Duodenal mucosa (tissue), 2 donors: Measurements from ENCODE around the gene HLA-A.
A peak's percentile ranks its signal among the peaks of the same experiment; 100 is the strongest.

Experiments
- H3K27ac ChIP-seq: one replicate; pipeline ENCODE4 v1.7.0; 2013; ENCODE audit warnings: low read depth, low read length
- H3K27me3 ChIP-seq, 2 donors: one replicate each; pipeline ENCODE4 v1.7.0; 2013; ENCODE audit warnings: low read length in 2 of 2, control low read depth in 1 of 2; ENCODE audit not compliant: insufficient read depth in 2 of 2, control insufficient read depth in 1 of 2
- H3K36me3 ChIP-seq, 2 donors: one replicate each; pipeline ENCODE4 v1.7.0; 2013; ENCODE audit warnings: low read length in 2 of 2, control low read depth in 1 of 2; ENCODE audit not compliant: insufficient read depth in 2 of 2, control insufficient read depth in 1 of 2
- H3K4me1 ChIP-seq, 2 donors: one replicate each; pipeline ENCODE4 v1.7.0; 2013; ENCODE audit warnings: low read length in 2 of 2, control low read depth in 1 of 2; ENCODE audit not compliant: insufficient read depth in 2 of 2, control insufficient read depth in 1 of 2
- H3K4me3 ChIP-seq, 2 donors: one replicate each; pipeline ENCODE4 v1.7.0; 2013; ENCODE audit warnings: low read length in 2 of 2, low read depth in 1 of 2
- H3K9ac ChIP-seq, 2 donors: one replicate each; pipeline ENCODE4 v1.7.0; 2013; ENCODE audit warnings: low read length in 2 of 2, low read depth in 1 of 2
- H3K9me3 ChIP-seq, 2 donors: one replicate each; pipeline ENCODE4 v1.7.0; 2013; ENCODE audit warnings: low read length in 2 of 2, control low read depth in 1 of 2; ENCODE audit not compliant: control insufficient read depth in 1 of 2

Gene HLA-A

DNA sequence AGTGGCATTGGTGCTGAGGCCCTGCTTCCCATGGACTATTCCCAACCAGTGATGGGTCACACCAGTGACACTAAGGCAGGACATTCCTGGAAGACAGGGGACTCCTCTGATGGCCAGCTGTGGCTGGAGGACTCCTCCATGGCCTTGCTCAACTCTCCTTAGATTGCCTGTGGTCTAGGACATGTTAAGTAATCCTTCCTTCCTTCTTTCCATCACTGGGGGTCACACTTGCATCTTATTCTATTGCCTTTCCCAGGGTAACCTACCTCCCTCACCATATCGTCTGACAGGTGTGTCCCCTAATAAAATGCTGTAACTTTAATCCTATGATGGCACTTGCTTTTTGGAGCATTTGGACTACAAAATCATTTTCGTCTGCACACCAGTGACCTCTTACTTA is 24.5 kb upstream of the HLA-A start:
- no peaks in the 10 kb centered on the region for H3K9me3 ChIP-seq
- no peaks in the 10 kb centered on the region for H3K36me3 ChIP-seq
- H3K27ac ChIP-seq = no peak overlapping the region
- no peaks in the 10 kb centered on the region for H3K4me1 ChIP-seq
- no peaks in the 10 kb centered on the region for H3K27me3 ChIP-seq
- H3K9ac ChIP-seq = no peak overlapping the region
- H3K4me3 ChIP-seq = no peak overlapping the region

- H3K9ac ChIP-seq = no peak overlapping the region
- H3K27me3 ChIP-seq = no peaks in the 10 kb centered on the region
- no peaks in the 10 kb centered on the region for H3K9me3 ChIP-seq
- H3K4me1 ChIP-seq = peaks cover under 1 to 2% of the 10 kb centered on the region in 2 donors
- H3K4me3 ChIP-seq = no peak overlapping the region
- H3K27ac ChIP-seq = no peak overlapping the region
- no peaks in the 10 kb centered on the region for H3K36me3 ChIP-seq
These were observed 22.6 kb upstream of the HLA-A start for GRCh38 chr6:29919506-29920445.

DNA sequence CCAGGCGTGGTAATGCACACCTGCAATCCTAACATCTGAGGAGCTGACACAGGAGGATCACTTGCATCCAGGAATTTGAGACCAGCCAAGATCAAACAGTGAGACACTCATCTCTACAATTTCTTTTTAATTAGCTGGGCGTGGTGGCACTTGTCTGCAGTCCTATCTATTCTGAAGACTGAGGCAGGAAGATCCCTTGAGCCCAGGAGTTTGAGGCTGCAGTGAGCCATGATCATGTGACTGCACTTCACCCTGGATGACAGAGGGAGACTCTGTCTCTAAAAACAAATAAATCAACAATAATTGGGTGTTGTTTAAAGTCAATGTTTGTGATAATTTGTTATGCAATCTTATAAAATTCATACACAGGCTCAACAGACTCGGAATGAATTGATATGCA is 18.0 kb upstream of the HLA-A start:
- H3K9me3 ChIP-seq = no peaks in the 10 kb centered on the region
- H3K27me3 ChIP-seq = no peaks in the 10 kb centered on the region
- peaks cover 10 to 14% of the 10 kb centered on the region in 2 donors for H3K4me1 ChIP-seq
- no peak overlapping the region for H3K27ac ChIP-seq
- H3K36me3 ChIP-seq = no peaks in the 10 kb centered on the region
- no peak overlapping the region for H3K4me3 ChIP-seq
- H3K9ac ChIP-seq = no peak overlapping the region

DNA sequence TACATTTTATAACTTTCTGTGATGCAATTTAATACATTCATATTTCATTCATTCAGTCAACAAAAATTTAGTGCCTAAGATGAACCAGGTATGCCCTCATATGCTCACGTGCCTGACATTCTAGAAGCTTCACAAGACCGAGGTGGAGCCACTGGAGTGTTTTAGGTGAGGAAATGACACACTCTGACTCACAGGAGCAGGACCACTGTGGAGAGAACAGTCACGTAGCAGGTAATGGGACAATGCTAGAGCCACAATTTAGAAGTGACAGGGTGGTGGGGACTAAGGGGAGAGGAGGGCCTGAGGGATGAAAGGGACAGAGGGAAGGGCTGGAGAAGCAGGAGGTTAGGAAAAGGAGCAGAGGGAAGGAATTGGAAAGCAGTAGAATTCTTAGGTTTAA is 17.6 kb upstream of the HLA-A start:
- peaks cover 10 to 14% of the 10 kb centered on the region in 2 donors for H3K4me1 ChIP-seq
- no peaks in the 10 kb centered on the region for H3K27me3 ChIP-seq
- H3K27ac ChIP-seq = no peak overlapping the region
- H3K36me3 ChIP-seq = no peaks in the 10 kb centered on the region
- no peaks in the 10 kb centered on the region for H3K9me3 ChIP-seq
- no peak overlapping the region for H3K4me3 ChIP-seq
- H3K9ac ChIP-seq = no peak overlapping the region

DNA sequence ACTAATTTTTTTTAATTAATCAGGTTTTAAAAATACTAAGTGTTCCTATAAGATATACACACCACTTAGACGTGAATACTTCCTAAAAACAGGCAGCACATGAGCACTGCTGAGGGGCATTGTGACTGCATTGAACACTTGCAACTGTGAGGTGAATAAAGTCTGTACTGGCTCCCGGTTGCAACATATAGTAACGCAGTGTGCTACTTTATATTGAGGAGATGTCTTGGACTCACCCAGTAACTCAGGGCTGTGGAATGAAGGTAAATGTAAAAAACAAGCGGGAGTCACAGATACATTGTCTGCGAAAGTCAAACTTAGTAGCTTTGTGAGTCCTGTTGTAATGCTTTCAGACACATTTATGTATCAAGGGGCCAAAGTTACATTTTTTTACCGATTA is 17.0 kb upstream of the HLA-A start:
- Histone ChIP-seq H3K9ac (peak overlapping the region in 1 of 2 donors; percentile 78), H3K27ac (no peak overlapping the region)

GRCh38 chr6:29925727-29926412 is 16.5 kb upstream of the HLA-A start:
- H3K4me3 ChIP-seq = peak overlapping the region; percentile 72 to 86

More for the DNA sequence above, 17.0 kb upstream of the HLA-A start:
- Histone ChIP-seq H3K9me3 (no peaks in the 10 kb centered on the region), H3K36me3 (no peaks in the 10 kb centered on the region), H3K4me3 (peak overlapping the region; percentile 36 to 72), H3K27me3 (no peaks in the 10 kb centered on the region), H3K4me1 (peaks cover 10 to 14% of the 10 kb centered on the region in 2 donors)

DNA sequence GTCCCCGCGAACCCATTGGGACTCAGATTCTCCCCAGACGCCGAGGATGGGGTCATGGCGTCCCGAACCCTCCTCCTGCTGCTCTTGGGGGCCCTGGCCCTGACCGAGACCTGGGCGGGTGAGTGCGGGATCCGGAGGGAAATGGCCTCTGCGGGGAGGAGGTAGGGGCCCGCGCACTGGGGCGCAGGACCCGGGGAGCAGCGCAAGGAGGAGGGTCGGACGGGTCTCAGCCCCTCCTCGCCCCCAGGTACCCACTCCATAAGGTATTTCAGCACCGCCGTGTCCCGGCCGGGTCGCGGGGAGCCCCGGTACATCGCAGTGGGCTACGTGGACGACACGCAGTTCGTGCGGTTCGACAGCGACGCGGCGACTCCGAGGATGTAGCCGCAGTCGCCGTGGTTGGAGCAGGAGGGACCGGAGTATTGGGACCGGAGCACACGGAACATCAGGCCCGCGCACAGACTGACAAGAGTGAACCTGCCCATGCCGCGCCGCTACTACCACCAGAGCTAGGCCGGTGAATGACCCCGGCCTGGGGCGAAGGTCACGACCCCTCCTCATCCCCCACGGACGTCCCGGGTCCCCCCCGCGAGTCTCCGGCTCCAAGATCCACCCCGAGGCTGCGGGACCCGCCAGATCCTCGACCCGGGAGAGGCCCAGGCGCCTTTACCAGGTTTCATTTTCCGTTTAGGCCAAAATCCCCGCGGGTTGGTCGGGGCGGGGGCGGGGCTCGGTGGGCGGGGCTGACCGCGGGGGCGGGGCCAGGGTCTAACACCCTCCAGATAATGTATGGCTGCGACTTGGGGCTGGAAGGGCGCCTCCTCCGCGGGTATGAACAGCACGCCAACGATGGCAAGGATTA is 15.7 kb upstream of the HLA-A start:
- peak overlapping the region; percentile 78 to 89 for H3K9ac ChIP-seq
- H3K36me3 ChIP-seq = no peaks in the 10 kb centered on the region
- H3K27me3 ChIP-seq = no peaks in the 10 kb centered on the region
- H3K4me3 ChIP-seq = peak overlapping the region; percentile 80 to 86
- H3K27ac ChIP-seq = peak overlapping the region; percentile 89
- peaks cover 10 to 14% of the 10 kb centered on the region in 2 donors for H3K4me1 ChIP-seq
- no peaks in the 10 kb centered on the region for H3K9me3 ChIP-seq

More at GRCh38 chr6:29925727-29926412, 16.5 kb upstream of the HLA-A start:
- no peaks in the 10 kb centered on the region for H3K9me3 ChIP-seq
- H3K4me1 ChIP-seq = peaks cover 10 to 14% of the 10 kb centered on the region in 2 donors
- peak overlapping the region; percentile 89 for H3K27ac ChIP-seq
- H3K9ac ChIP-seq = peak overlapping the region; percentile 78 to 89
- no peaks in the 10 kb centered on the region for H3K27me3 ChIP-seq
- no peaks in the 10 kb centered on the region for H3K36me3 ChIP-seq

- Histone ChIP-seq H3K9ac (peak overlapping the region; percentile 61 to 82), H3K27me3 (no peaks in the 10 kb centered on the region)
These were observed 15.1 kb upstream of the HLA-A start for GRCh38 chr6:29927275-29927569.

GRCh38 chr6:29927841-29928388 is 14.4 kb upstream of the HLA-A start:
- Histone ChIP-seq H3K9me3 (no peaks in the 10 kb centered on the region), H3K4me1 (peaks cover 10 to 14% of the 10 kb centered on the region in 2 donors), H3K9ac (no peak overlapping the region), H3K27ac (no peak overlapping the region), H3K36me3 (no peaks in the 10 kb centered on the region), H3K27me3 (no peaks in the 10 kb centered on the region), H3K4me3 (peak overlapping the region in 1 of 2 donors; percentile 80)

More at GRCh38 chr6:29927275-29927569, 15.1 kb upstream of the HLA-A start:
- H3K4me1 ChIP-seq = peaks cover 10 to 14% of the 10 kb centered on the region in 2 donors
- no peaks in the 10 kb centered on the region for H3K36me3 ChIP-seq
- H3K9me3 ChIP-seq = no peaks in the 10 kb centered on the region
- peak overlapping the region; percentile 30 for H3K27ac ChIP-seq
- H3K4me3 ChIP-seq = peak overlapping the region; percentile 75 to 80
